Measurements from ENCODE around the gene ENAM.

ENAM gene, protein sequence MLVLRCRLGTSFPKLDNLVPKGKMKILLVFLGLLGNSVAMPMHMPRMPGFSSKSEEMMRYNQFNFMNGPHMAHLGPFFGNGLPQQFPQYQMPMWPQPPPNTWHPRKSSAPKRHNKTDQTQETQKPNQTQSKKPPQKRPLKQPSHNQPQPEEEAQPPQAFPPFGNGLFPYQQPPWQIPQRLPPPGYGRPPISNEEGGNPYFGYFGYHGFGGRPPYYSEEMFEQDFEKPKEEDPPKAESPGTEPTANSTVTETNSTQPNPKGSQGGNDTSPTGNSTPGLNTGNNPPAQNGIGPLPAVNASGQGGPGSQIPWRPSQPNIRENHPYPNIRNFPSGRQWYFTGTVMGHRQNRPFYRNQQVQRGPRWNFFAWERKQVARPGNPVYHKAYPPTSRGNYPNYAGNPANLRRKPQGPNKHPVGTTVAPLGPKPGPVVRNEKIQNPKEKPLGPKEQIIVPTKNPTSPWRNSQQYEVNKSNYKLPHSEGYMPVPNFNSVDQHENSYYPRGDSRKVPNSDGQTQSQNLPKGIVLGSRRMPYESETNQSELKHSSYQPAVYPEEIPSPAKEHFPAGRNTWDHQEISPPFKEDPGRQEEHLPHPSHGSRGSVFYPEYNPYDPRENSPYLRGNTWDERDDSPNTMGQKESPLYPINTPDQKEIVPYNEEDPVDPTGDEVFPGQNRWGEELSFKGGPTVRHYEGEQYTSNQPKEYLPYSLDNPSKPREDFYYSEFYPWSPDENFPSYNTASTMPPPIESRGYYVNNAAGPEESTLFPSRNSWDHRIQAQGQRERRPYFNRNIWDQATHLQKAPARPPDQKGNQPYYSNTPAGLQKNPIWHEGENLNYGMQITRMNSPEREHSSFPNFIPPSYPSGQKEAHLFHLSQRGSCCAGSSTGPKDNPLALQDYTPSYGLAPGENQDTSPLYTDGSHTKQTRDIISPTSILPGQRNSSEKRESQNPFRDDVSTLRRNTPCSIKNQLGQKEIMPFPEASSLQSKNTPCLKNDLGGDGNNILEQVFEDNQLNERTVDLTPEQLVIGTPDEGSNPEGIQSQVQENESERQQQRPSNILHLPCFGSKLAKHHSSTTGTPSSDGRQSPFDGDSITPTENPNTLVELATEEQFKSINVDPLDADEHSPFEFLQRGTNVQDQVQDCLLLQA

DNA sequence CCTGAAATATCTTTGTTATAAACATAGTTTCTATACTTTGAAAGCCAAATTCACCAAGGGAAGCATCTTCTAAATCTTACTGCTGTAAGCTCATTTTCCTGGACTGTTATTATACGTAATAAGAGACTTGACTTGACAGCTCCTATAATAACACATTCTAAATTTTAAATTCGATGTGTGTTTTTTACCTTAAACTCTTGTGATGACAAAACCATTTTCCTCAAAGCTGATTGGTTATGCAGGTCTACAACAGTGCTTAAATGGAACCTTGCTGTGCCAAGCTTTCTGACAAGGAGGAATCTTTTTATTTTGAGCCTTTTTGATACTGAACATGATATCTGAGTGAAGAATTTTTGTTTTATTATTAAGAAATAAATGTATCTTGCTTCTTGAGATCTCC is at the start of gene ENAM:
Gene ENAM, plus strand, starts transcription at position 301 of the 400 bp plus-strand sequence. CDS start 757 bp downstream, outside the sequence.
- DNase-seq (ENCODE audit: low read depth in 3 of 3) = no peak

DNA sequence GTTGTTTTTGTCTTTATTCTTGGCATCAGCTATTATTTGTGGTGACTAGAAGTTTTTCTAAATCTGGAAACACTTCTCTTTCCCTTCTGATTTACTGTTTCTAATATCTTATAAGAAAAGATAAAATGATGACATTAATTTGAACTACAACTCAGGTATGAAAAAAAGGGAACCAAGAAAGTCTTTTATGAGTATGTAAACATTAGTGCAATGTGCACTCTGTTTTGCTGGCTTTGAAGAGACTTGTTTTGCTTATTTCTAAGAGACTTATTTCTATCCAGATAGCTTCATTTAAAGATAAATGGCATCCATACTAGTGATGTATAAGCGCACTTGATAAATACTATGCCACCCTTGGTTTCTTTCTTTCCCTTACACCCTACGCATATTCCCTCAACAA is 46.6 kb upstream of the ENAM start:
- no peak for DNase-seq (ENCODE audit: low read depth in 3 of 3)

DNA sequence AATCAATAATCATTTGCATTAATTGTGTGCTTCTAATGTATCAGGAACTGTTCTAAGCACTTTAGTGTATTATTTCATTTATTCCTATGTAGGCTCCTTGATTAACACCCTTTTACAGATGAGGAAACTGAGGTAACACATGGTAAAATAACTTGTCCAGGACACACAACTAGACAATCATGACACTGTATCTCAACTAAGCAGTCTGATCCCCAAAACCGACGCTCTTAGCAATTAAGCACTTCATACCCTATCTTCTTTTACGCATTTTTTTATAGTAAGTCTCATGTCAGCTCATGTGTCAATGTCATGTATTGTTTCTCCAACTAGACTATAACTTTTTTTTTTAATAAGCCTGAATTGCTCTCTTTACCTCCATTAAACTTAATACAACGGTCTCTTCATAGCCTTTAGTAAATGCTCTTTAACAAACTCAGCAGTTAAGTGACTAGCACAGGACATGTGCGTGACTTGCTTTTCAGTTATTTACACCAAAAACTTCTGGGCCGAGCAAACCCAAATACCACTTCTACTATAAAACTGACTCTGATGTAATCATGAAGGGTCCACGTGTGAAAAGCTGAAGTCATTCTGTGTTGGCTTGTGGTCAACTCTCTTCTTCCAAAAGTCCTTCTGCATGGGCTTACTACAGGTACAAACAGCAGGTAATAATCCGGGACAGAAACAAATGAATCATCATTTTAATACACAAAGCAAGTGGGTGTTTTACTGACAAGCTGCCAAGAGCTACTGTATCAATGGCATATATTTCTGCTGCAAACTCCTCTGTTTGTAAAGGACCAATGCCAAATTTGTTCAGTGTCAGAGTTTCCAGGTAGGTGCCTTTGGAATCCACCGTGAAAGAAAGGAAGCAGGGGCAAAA is 44.4 kb upstream of the ENAM start:
- DNase-seq (ENCODE audit: low read depth in 3 of 3) = no peak

DNA sequence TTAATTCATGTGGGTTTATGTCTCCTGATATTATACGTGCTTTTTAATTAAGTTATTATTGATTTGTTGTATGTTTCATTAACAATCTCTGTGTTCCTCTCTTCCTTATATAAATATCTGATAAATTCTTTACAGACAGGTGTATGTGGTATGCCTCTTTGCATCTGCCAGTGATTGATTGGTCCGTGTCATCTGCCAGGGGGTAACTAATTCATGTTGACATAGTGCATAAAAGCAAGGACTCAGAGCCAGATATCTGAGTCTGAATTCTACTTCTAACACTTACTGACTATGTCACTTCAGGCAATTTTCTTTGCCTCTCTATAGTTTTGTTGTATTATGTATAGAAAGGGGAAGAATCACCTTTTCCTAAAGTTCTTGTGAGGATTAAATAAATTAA is 41.7 kb upstream of the ENAM start:
- no peak for DNase-seq (ENCODE audit: low read depth in 3 of 3)

DNA sequence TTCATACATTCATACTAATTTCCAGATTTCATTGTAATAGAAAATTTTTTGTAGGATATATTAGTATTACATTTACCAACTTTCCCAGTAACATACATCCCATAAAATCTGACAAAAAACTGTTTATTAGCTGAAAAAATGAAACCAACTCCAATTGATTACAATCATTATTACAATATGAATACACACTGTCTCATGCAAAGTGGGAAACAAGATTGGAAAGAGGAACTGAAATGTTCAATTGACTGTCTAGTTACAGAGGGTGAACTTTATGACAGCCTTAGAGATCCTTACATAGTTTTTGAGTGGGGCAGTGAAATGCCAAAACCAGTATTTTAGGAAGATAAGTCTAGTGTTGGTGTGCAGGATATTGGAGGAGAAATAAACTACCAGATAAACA is 38.8 kb upstream of the ENAM start:
- no peak for DNase-seq (ENCODE audit: low read depth in 3 of 3)

DNA sequence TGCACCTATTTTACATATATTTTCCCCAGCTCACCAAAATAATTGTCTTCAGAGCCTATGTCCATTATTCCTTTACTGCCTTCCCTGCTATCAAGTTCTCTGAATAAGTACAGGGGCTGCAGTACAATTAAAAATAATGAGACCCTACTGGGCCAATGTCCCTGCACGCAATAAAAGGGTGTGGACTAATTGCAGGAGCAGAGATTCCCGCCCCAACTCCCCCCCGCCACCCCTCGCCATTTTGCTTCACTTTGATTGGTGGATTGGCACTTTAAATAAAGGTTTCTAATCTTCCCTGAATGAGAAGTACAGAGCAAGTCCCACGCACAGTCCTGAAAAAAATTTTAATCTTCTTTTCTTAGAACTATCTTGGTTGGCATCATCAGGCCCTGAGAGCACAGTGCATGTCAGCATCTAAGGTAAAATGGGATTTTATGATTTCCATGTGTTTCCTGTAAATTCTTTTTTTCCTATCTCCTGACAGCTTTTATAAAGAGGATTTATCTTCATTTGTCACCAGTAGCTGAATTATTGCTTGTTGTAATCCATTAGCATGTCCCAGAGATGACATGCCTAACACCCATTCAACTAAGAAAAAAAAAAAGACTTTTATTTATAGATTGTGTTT is 36.5 kb upstream of the ENAM start, which contains the start of gene AMBN:
Gene AMBN, plus strand, starts transcription at position 302 of the 628 bp plus-strand sequence. Its CDS starts 103 bp downstream, at position 405.
- DNase-seq (ENCODE audit: low read depth in 3 of 3) = no peak

DNA sequence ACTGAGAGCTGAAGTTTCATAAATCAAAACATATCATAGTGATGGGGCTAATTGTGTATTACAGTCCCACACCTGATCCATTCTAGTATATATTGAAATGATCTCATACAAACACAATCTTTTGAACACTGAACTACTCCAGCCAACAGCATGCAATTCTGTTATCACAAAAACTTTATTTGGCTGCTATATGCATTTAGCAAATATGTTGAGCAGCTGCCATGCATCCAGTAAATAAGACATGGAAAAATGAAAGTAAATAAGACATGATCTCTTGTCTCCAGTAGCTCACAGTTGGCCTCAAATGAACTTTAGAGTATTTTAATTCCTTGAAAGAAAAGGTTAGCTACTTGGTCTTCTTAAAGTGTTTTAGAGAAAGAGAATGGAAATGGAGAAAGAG is 34.3 kb upstream of the ENAM start:
- no peak for DNase-seq (ENCODE audit: low read depth in 3 of 3)

DNA sequence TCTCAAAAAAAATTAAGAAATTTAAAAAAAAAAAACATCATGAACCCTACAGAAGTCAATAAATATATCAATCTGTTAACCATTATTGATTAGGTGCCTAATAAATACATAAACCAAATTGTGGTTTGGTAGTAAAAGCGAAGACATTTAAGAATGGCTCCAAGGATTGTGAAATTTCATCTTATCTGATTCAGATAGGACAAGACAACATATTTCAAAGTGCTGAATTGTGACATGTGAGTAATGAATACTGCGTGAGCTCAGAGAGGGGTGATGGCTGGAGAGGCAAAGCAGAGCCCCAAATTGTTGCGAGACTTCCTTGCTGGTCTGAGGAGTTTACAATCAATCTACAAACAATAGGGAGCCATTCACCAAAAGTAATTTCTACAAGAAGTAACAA is 28.2 kb upstream of the ENAM start:
- no peak for DNase-seq (ENCODE audit: low read depth in 3 of 3)

DNA sequence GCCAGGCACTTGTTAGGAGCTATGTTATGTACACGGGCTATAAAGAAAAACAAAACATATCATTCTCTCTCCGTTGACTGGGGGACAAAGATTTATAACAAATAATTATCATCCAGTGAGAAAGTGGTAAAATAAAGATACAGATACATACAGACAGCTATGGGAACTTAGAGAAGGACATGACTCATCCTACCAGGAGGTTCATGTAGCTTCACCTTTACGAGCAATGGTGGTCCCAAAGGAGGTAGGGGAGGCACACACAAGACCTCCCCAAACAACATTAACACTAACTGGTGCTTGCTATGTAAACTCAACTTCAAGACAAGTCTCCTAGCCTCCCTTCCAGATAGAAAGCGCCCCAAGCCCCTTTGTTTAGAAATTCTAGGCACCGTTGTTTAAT is 27.6 kb upstream of the ENAM start:
- DNase-seq (ENCODE audit: low read depth in 3 of 3) = no peak

DNA sequence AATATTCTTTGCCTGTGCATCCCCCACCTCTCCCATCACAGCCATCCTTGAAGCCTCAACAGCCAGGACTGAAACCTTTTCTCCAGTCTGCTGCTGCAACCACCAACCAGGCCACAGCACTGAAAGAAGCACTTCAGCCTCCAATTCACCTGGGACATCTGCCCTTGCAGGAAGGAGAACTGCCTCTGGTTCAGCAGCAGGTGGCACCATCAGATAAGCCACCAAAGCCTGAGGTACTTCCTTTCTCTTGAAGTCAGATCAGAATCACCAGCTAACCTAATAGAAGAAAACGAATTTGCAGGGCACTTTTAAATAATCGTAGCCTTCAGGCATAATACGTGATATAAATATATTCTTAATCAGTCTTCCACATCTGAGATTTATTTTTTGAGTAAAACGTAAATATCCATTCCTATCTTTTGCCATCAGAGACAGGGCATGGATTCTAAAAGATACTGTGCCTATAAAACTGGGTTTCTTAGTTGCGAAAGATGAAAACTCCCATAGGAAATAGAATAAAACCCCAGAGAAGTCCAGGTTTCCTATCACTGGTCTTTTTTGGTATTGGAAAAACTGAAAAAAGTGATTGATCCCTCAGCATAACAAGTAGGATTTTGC is 27.0 kb upstream of the ENAM start:
- DNase-seq (ENCODE audit: low read depth in 3 of 3) = peak in 2 of 3 experiments; percentile 29 to 34

DNA sequence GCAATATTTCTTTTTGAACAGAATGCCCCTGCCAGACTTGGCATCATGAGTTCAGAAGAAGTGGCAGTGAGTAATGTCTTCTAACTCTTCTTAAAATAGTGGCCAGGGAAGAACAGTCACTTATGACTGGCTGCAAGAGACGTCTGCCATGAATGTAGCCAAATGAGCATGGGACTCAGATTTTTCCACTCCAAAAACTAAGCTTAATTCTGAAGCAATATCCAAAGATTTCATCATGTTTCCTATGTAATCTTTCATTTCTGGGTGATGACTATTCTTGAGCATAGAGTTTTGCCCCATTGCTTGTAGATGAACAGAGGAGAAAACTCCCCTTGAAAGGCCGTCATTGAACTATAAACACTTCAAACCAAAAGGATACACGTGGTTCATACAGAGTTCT is 24.7 kb upstream of the ENAM start:
- DNase-seq (ENCODE audit: low read depth in 3 of 3) = no peak

DNA sequence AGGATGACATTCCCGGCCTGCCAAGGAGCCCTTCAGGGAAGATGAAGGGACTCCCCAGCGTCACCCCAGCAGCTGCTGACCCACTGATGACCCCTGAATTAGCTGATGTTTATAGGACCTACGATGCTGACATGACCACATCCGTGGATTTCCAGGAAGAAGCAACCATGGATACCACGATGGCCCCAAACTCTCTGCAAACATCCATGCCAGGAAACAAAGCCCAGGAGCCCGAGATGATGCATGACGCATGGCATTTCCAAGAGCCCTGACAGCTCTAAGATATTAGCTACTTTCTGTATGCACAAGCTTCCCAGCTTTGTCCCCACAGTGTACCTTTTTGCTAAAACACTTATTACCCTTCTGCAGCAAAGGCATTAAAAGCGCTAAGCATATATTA is 22.1 kb upstream of the ENAM start:
- DNase-seq (ENCODE audit: low read depth in 3 of 3) = no peak

DNA sequence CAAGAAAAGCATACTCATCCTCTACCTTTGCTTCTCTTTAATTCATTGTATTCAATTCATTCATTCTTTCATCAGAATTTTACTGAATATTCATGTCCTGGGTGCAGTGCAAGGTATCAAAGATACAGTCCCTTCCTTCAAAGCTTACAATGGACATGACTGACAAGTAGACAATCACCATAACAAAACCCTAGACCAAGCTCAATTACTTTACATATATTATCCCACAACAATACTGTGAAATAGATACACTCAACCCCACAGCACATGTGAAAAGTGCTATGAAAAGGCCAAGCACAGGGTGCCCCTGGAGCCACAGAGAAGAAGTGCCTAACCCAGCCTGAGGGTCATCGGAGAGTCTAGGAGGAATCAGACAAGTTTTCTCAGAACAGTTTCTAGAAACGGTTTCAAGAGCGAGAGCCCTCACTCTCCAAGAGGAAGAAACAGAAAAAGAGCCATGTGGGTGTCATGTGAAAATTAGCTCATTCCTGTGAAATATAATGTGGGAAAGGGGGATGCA is 21.1 kb upstream of the ENAM start:
- DNase-seq (ENCODE audit: low read depth in 3 of 3) = no peak

DNA sequence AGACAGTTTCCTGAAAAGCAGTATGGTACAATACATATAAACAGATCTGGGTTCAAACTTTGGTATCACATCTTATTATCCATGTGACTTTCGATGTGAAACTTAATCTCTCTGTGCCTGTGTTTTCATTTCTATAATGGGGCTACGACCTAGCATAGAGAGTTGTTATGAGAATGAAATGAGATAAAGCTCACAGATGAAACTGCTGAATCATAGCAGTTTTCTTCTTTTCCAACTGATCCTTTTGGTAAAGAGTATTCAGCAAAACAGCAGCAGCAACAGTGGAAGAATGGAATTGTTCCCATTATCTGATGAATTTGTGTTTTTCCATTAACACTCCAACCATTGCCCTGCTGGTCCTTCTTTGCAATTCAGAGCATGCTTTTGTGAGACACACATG is 20.2 kb upstream of the ENAM start:
- no peak for DNase-seq (ENCODE audit: low read depth in 3 of 3)

DNA sequence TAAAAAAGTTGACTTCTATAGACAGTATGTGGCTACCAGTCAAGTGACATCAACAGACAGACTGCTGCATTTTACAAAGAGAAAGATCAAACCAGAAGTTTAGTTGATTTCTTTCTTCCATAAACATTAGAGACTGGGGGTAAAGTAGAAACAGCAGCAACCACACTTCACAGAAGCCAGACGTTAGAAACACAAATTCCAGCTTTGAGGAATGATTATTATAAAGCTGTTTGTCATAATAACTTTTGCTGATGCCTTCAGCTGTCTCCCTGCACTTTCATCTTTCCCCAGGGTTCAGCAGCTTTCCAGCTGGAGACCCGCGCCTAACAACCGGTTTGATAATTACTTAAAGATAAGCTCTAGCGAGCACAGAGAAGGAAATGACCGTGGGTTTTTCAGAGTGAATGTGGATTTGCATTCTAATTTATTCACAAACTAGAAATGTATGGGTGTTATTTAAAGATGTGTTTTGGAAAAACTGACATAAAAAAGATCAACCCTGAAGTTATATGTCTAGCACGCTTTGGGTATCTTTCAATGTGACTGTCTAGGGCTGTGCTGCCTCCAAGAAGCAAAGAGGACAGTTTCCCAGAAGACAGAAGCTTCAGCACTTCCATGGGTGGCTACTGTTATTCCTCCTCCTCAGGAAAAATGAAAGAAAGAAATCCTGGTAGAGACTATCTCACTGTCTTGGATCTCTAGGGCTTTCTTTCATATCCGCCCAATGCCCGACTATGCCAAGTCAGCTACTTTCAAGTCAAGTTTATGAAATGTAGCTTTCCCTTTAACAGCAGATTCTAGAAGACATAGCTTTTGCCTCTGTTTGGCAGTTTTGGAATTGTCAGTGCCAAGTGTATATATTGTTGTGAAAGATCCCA is 15.0 kb upstream of the ENAM start:
- DNase-seq (ENCODE audit: low read depth in 3 of 3) = no peak

DNA sequence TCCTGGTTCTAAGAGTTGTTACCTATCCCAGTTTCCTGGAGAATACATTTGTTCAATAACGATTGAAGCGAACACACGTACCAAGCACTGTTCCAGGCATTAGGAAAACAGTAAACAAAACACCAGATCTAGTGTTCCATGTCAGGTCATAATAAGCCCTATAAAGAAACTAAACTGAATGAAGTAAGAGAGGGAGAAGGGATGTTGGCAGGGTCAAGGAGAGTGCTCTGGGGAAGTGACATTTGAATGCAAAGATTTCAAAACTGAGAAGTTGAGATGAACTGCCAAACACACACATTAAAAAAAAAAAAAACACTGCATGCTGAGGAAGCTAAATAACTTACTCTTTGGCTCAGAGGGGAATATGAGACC is 14.4 kb upstream of the ENAM start:
- DNase-seq (ENCODE audit: low read depth in 3 of 3) = no peak

DNA sequence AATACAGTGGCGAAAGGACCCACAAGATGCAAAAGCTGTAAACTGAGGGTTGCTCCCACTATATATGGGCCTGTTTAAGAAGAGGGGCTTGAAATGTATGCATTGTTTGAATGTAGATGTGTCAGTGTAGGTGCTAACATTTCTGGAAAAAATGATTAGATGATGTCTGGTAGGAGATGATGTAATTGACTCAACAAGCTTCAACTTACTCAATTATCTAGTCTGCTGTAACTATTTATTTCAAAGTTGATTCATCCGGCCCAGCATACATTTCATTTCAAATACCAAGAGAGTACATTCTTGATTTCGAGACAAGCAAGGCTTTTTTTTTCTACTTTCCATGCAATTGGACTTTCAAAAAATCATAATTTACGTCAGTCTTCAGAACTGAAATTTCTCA is 9.3 kb upstream of the ENAM start:
- DNase-seq (ENCODE audit: low read depth in 3 of 3) = no peak

DNA sequence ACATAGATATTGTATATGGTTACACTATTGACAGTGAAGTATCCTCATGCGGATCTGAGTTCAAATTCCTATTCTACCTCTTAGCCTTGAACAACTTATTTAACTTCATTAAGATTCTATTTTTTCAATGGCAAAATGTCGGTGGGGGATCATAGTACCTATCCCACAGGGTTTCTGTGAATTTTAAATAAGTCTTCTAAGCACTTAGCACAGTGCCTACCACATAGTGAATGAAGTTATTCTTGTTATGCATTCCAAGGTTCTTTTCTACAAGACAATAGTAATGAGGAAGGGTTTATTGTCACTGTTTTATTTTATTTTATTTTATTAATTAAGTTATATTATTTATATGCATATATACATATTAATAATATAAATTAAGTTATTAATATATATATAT is 8.8 kb upstream of the ENAM start:
- no peak for DNase-seq (ENCODE audit: low read depth in 3 of 3)

DNA sequence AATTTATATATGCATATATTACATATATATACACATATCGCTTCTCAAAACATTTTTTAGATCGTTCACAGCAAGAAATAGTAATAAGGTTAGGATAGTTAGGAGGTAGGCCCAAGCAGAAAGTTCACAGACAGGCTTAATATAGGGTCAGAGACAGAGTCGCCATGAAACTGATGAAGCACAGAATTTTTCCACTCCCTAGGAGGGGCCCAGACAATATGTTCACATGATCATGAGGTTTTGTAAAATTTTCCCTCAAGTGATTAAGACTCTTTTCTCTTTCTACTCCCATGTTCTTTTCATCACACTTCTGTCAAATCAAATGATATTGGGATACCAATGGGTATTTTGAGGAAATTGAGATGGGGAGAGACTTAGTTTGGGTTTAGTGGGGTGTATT is 5.2 kb upstream of the ENAM start:
- DNase-seq (ENCODE audit: low read depth in 3 of 3) = no peak

Data from stimulated activated CD4-positive, alpha-beta T cell treated with anti-CD3 and anti-CD28 coated beads, TNF-alpha, amount 100 ng/mL, for 4 hours (primary cell).